ENCODE measurements around the gene SF3A1.

Gene SF3A1

DNA sequence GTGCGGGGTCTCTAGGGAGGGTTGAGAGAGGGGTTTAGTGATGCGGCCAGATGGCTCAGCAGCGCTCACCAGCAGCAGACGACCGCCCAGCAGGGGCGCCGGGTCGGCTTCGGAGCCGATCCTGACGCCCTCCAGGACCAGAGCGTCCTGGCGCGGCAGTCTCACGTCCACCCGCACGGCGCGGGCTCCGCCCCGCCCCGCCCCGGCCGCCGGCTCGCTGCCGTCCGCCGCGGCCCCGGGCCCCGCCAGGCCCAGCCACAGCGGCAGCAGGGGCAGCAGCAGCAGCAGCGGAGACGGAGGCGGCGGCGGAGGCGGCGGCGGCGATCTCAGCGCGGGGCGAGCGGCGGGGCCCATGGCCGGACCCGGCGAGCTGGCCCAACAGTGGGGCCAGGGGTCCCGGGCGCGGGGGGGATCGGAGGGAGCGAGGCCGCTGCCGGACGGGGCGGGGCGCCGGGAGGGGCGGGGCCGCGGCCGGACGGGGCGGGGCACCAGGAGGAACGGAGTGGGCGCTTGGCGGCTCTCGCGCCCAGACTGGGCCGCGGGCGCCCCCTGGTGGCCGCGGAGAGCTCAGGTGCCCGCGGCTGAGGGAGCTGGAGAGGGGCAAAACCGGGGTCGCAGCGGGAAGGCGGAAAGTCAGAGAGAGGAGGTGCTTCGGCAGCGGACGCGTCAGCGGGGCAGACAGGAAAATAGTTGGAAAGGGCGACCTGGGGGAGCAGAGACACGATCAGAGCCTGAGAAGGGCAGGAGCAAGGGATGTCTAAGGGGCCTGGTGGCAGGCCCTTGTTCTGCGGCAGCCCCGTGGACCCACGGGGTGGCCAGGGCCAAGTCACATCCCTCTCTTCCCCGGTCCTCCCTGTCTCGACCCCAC is 30.5 kb upstream of the SF3A1 start, which contains the start of gene RNF215:
TSS of gene RNF215 (minus strand) at position 452 of the 868 bp plus-strand sequence. CDS start at position 354, 98 bp downstream.
- DNase-seq (ENCODE audit: low read depth) = peak; percentile 70

- no peak for DNase-seq (ENCODE audit: low read depth)
Measured at GRCh38 chr22:30386608-30386959, 29.9 kb upstream of the SF3A1 start.

DNA sequence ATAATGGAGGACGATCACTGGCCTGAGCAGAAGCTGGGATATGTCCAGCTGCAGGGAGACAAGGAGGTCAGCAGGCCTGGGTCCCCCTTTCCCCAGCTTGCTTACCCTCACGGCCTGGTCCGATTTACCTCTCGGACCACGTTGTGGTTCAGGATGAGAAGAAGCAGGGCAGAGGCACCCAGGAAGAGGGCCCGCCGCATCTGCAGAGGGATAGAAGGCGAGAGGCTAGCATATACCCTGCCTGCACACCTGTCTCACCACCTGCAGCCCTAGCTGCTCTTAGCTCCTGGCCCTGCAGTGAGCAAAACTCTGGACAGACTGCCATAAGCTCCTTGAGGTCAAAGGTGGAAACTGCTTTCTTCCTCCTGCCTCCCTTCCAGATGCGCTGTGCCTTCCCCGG is 29.2 kb upstream of the SF3A1 start:
- no peak for DNase-seq (ENCODE audit: low read depth)

DNA sequence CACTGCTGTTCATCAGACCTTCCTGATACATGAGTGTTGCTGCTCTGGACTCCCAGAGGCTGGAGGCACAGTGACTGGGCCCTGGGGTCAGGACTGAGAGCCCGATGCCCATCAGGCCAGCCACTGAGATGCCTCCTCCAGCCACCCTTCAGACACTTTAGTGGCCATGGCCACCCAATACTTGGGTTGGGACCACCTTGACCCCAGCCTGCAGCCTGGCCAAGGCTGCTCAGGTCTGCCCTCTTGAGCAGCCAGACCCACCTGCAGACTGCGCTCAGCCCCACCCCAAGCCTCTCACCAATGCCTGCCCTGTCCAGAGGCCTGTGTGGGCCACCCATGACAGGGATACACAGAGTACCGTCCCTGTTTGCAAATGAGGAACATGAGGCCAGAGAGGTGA is 26.4 kb upstream of the SF3A1 start:
- DNase-seq (ENCODE audit: low read depth) = no peak

GRCh38 chr22:30382340-30382739 is 25.6 kb upstream of the SF3A1 start:
- no peak for DNase-seq (ENCODE audit: low read depth)

GRCh38 chr22:30381264-30381663 is 24.6 kb upstream of the SF3A1 start:
- DNase-seq (ENCODE audit: low read depth) = no peak

- no peak for DNase-seq (ENCODE audit: low read depth)
Measured at GRCh38 chr22:30380011-30380410, 23.3 kb upstream of the SF3A1 start.

- DNase-seq (ENCODE audit: low read depth) = no peak
Measured at GRCh38 chr22:30375312-30375849, 18.7 kb upstream of the SF3A1 start.

DNA sequence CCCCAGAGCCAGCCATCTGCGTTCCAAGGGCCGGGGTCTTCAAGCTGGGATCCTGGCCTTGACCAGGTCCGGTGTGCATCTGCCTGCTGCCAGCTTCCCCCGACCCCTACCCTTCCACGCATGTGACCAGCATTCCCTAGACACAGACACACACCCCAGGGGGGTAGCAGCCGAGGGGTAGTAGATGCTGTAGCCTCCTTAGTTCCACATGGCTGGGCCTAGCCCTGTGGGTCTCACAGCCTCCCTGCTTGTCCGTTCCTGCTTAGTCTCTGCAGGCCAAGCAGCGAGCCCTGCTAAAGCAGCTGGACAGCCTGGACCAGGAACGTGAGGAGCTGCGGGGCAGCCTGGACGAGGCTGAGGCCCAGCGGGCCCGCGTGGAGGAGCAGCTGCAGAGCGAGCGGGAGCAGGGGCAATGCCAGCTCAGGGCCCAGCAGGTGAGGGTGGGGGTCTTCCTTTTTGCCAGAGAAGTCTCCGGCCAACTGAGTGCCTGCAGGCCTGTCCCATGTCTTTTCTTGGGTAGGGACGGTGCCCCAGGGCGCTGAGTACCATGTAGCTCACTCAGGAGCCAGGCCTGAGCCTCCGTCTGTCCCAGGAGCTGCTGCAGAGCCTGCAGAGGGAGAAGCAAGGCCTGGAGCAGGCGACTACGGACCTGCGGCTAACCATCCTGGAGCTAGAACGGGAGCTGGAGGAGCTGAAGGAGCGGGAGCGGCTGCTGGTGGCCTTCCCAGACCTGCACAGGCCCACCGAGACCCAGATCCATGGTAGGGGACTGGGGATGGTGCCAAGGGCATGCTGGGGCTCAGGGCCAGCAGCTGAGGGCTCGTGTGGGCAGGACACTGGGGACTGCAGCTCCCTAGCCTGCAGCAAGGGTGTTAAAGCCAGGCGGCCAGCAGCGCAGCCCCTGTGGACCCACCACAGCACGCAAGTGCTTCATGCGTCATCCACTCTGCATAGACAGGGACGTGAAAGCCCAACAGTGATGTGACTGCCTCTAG is 16.9 kb upstream of the SF3A1 start:
- DNase-seq (ENCODE audit: low read depth) = no peak

DNA sequence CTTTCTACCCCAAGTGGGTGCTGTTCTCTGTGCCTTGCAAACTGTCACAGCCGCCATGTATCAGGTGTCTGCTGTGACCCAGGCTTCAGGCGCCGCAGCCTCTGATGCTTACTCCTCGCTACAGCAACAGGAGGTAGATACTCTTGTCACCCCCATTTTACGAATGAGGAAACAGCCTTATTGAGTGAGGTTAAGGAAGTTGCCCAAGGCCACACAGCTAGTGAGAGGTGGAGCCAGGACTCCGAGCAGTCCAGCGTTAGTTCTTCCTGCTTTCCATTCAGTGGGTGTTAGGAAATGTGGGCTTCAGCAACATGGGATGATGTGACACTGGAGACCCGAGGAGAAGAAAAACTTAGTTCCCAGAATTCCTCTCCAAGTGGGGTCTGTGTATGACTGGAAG is 16.2 kb upstream of the SF3A1 start:
- DNase-seq (ENCODE audit: low read depth) = no peak

DNA sequence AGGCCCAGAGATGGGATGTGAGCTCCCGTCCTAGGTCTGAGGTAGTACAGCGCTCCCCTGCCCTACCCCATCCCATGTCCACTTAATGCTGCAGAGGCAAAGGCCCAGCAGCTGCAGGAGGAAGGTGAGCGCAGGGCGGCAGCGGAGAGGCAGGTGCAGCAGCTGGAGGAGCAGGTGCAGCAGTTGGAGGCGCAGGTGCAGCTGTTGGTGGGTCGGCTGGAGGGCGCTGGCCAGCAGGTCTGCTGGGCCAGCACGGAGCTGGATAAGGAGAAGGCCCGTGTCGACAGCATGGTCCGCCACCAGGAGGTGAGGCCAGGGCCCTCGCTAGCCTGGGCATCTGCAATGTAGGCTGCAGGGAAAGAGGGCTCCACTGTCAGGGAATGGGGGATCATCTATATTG is 15.3 kb upstream of the SF3A1 start:
- no peak for DNase-seq (ENCODE audit: low read depth)

DNA sequence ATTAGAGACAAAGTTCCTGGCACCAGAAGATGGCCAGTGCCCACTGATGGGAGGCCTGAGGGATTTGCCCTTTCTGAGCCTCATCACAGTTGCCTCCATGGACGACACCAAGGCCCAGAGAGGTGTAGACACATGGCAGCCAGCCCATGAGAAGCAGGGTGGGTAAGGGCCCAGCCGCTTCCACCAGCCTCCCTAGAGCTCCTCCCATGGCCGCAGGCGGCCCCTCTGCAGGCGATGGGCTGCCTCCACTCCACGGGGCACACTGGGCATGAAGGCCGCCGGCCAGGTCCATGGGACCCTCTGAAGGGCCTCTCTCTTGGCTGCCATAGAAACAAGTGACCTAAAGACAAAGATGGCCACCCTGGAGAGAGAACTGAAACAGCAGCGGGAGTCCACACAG is 14.6 kb upstream of the SF3A1 start:
- DNase-seq (ENCODE audit: low read depth) = no peak

DNA sequence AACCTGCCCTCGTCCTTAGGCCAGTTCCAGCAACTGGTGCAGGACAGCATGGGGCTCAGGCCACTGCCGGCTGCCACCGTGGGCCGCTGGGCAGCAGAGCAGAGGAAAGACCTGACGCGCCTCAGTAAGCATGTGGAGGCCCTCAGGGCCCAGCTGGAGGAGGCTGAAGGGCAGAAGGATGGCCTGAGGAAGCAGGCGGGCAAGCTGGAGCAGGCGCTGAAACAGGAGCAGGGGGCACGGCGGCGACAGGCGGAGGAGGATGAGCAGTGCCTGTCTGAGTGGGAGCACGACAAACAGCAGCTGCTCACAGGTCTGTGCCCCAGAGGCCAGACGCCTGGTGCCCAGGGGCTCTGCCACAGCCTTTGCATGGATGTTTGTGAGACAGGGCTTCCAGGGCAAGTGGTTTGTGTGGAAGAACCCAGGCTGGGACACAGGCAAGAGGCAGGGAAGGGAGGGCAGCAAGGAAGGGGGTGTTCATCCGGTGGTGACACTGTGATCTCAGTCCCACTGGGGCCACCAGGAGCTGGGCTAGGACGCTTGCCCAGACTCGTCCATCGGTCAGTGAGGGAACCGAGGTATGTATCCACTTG is 14.0 kb upstream of the SF3A1 start:
- no peak for DNase-seq (ENCODE audit: low read depth)

DNA sequence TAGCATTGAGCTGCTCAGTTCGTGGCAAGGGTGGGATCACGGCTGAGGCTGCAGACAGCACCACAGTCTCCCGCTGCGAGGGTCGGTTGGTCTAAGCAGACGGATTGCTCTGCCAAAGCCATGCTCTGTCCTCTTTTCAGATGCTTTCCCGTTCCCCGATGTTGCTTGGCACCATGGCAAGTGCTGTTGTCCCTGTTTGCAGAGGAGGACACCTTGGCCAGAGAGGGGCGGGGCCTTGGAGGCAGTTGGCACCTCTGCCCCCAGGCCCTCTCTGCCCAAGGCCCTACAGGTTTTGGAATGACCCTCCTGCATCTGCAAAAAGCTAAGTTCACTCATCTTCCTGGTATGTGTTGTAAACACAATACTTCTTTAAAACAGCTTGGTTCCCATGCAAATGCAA is 11.7 kb upstream of the SF3A1 start:
- no peak for DNase-seq (ENCODE audit: low read depth)

DNA sequence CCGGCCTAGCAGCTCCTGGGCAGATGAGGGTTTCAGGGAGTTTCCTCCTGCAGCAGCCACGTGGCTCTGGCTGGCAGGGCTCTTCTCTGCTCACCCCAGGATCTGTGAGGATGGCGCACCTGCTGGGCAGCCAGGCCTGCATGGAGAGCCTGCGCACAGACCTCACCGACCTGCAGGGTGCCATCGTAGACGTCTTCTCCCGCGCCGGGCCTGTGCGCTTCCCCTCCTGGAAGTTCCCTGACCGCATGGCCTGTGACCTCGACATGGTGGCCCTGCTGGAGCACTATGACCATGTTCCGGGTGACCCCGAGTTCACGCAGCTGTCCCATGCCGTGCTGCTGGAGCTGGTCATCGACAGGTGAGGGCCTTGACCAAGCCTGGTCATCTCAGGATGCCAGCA is 9.2 kb upstream of the SF3A1 start:
- DNase-seq (ENCODE audit: low read depth) = no peak

- DNase-seq (ENCODE audit: low read depth) = no peak
Measured at GRCh38 chr22:30362651-30363281, 6.1 kb upstream of the SF3A1 start.

- no peak for DNase-seq (ENCODE audit: low read depth)
Measured at GRCh38 chr22:30361916-30362650, 5.4 kb upstream of the SF3A1 start.

GRCh38 chr22:30358541-30358940 is 1.8 kb upstream of the SF3A1 start:
- no peak for DNase-seq (ENCODE audit: low read depth)

- no peak for DNase-seq (ENCODE audit: low read depth)
Measured at GRCh38 chr22:30357650-30358215, 1.0 kb upstream of the SF3A1 start.

DNA sequence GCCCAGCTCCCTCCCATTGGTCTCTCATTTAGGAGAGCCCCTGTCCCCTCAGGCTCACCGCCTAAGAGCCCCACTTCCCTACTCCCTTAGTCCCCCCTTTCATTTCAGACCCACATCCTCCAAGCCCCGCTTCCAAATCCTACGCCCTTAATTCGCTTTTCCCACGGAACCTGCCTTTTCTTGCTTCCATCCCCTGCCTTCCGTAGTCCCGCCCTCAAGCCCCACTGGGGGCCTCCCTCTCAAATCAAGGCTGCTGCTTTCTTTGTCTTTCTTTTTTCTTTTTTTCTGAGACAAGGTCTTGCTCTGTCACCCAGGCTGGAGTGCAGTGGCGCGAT is 509 bp upstream of the SF3A1 start:
- no peak for DNase-seq (ENCODE audit: low read depth)

DNA sequence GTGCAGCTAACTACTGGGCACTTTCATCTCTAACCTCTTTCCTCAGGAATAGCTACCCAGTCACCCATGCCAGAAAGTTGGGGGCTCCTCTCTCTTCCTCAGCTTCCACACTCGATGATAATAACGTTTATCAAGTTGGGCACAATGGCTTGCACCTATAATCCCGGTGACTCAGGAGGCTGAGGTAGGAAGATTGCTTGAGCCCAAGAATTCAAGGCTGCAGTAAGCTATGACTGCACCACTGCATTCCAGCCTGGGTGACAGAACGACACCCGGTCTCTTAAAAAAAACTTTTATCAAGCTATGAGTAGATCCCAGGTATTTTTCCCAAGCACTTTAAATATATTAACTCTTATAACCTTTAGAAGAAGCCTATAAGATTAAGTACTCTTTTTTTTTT is 2.0 kb downstream of the SF3A1 start:
- no peak for DNase-seq (ENCODE audit: low read depth)

Measured in activated T-cell treated with anti-CD3 and anti-CD28 coated beads for 24 hours (primary cell).